Loucy (cell line): ENCODE measurements around the gene FGFR3.

Source experiments
- H2AFZ ChIP-seq: fragments of 200-600 bp; sonication (generic); 2 replicates; pipeline ENCODE4 v1.6.0; 2016; ENCODE audit warnings: antibody characterized with exemption, mild to moderate bottlenecking, low read length, moderate library complexity
- H3F3A ChIP-seq: fragments of 200-600 bp; 2 replicates; pipeline ENCODE4 v1.6.0; 2016; ENCODE audit warnings: antibody characterized with exemption, low read depth, mild to moderate bottlenecking
- H3K27me3 ChIP-seq: fragments of 200-600 bp; sonication (generic); 2 replicates; pipeline ENCODE4 v1.6.1; 2014; ENCODE audit warnings: low read length, mild to moderate bottlenecking; ENCODE audit not compliant: insufficient read depth, poor library complexity, severe bottlenecking
- H3K36me3 ChIP-seq: fragments of 200-600 bp; sonication (generic); 2 replicates; pipeline ENCODE4 v1.6.1; 2016; ENCODE audit warnings: low read length; ENCODE audit not compliant: insufficient read depth
- H3K4me1 ChIP-seq: fragments of 200-600 bp; sonication (generic); 2 replicates; pipeline ENCODE4 v1.5.1; 2014; ENCODE audit warnings: low read length, mild to moderate bottlenecking; ENCODE audit not compliant: insufficient read depth, poor library complexity, severe bottlenecking
- H3K4me2 ChIP-seq: fragments of 200-600 bp; sonication (generic); 2 replicates; pipeline ENCODE4 v1.6.0; 2014; ENCODE audit warnings: antibody characterized with exemption, low read length, low read depth, mild to moderate bottlenecking; ENCODE audit not compliant: poor library complexity, severe bottlenecking
- H3K4me3 ChIP-seq: fragments of 200-600 bp; sonication (generic); 2 replicates; pipeline ENCODE4 v1.5.1; 2014; ENCODE audit warnings: low read length, mild to moderate bottlenecking, mixed read lengths; ENCODE audit not compliant: poor library complexity, severe bottlenecking
- H3K79me2 ChIP-seq: fragments of 200-600 bp; sonication (generic); 2 replicates; pipeline ENCODE4 v1.6.1; 2014; ENCODE audit warnings: low read length; ENCODE audit not compliant: insufficient read depth
- H3K9ac ChIP-seq: fragments of 200-600 bp; sonication (generic); 2 replicates; pipeline ENCODE4 v1.6.0; 2014; ENCODE audit warnings: mild to moderate bottlenecking, low read depth, low read length, moderate library complexity; ENCODE audit not compliant: poor library complexity, severe bottlenecking
- H3K9me2 ChIP-seq: fragments of 200-600 bp; sonication (generic); replicated peaks from 2 replicates; pipeline ENCODE4 v1.6.1; 2016; ENCODE audit warnings: low read depth, low read length, mixed read lengths
- H3K9me3 ChIP-seq: fragments of 200-600 bp; sonication (generic); 2 replicates; pipeline ENCODE4 v1.6.1; 2014; ENCODE audit warnings: mild to moderate bottlenecking, antibody characterized with exemption, low read length, low read depth; ENCODE audit not compliant: insufficient read depth
- H4K20me1 ChIP-seq: fragments of 200-600 bp; sonication (generic); 2 replicates; pipeline ENCODE4 v1.6.0; 2014; ENCODE audit warnings: antibody characterized with exemption, low read length, mild to moderate bottlenecking; ENCODE audit not compliant: insufficient read depth, poor library complexity, severe bottlenecking
- CTCF ChIP-seq: fragments of 200-600 bp; sonication (generic); conservative IDR thresholded peaks from 2 replicates; pipeline ENCODE4 v1.5.1; 2014; ENCODE audit warnings: mild to moderate bottlenecking, antibody characterized with exemption, low read length
- EZH2phosphoT487 ChIP-seq: fragments of 200-600 bp; IDR thresholded peaks from 2 replicates; pipeline ENCODE4 v1.6.1; 2018; ENCODE audit warnings: antibody characterized with exemption, mild to moderate bottlenecking, moderate library complexity, borderline replicate concordance

Gene FGFR3

GRCh38 chr4:1796486-1797204 lies 3.6 kb downstream of the FGFR3 start:
- no peak overlapping the region for H3K4me3 ChIP-seq
- H3K9me3 ChIP-seq = no peaks in the 10 kb centered on the region
- no peaks in the 10 kb centered on the region for H4K20me1 ChIP-seq
- H2AFZ ChIP-seq = no peak overlapping the region
- no peak overlapping the region for H3K9ac ChIP-seq
- H3K36me3 ChIP-seq = no peaks in the 10 kb centered on the region
- H3K27me3 ChIP-seq = no peaks in the 10 kb centered on the region
- no peak for TF ChIP-seq CTCF
- no peak for TF ChIP-seq EZH2phosphoT487
- H3K79me2 ChIP-seq = no peaks in the 10 kb centered on the region
- H3K9me2 ChIP-seq = no peaks in the 10 kb centered on the region
- no peaks in the 10 kb centered on the region for H3K4me1 ChIP-seq
- no peak overlapping the region for H3K4me2 ChIP-seq
- H3F3A ChIP-seq = no peaks in the 10 kb centered on the region

GRCh38 chr4:1797298-1797860 lies 4.3 kb downstream of the FGFR3 start:
- Histone ChIP-seq H3K4me3 (no peak overlapping the region), H3K4me2 (no peak overlapping the region), H2AFZ (no peak overlapping the region), H3K27me3 (no peaks in the 10 kb centered on the region), H3K9ac (no peak overlapping the region), H4K20me1 (no peaks in the 10 kb centered on the region), H3K79me2 (no peaks in the 10 kb centered on the region), H3K9me2 (no peaks in the 10 kb centered on the region), H3K9me3 (no peaks in the 10 kb centered on the region), H3K36me3 (no peaks in the 10 kb centered on the region), H3F3A (no peaks in the 10 kb centered on the region), H3K4me1 (no peaks in the 10 kb centered on the region)
- TF ChIP-seq CTCF (no peak), EZH2phosphoT487 (no peak)

GRCh38 chr4:1797861-1798579 lies 4.9 kb downstream of the FGFR3 start:
- Histone ChIP-seq H3K4me2 (no peak overlapping the region), H3K9me2 (no peaks in the 10 kb centered on the region), H3K27me3 (no peaks in the 10 kb centered on the region), H3K9me3 (no peaks in the 10 kb centered on the region), H3K79me2 (no peaks in the 10 kb centered on the region), H3K9ac (no peak overlapping the region), H3F3A (no peaks in the 10 kb centered on the region), H2AFZ (no peak overlapping the region), H3K4me3 (no peak overlapping the region), H3K36me3 (no peaks in the 10 kb centered on the region), H4K20me1 (no peaks in the 10 kb centered on the region), H3K4me1 (no peaks in the 10 kb centered on the region)
- no peak for TF ChIP-seq EZH2phosphoT487
- TF ChIP-seq CTCF = no peak
